HG03432 (cell line): ENCODE data around the gene HECA.
"Not testable (repeated sequence)": the region's sequence is repeated elsewhere in the genome, so short reads cannot be mapped to it uniquely, and the experiment has no call there.

ENCODE experiments used
- ATAC-seq: cut with Tn5 transposase; IDR thresholded peaks from one replicate; pipeline ENCODE4 v1.9.1; 2021; ENCODE audit warnings: mild to moderate bottlenecking, moderate library complexity; ENCODE audit not compliant: unreplicated experiment

Gene HECA

DNA sequence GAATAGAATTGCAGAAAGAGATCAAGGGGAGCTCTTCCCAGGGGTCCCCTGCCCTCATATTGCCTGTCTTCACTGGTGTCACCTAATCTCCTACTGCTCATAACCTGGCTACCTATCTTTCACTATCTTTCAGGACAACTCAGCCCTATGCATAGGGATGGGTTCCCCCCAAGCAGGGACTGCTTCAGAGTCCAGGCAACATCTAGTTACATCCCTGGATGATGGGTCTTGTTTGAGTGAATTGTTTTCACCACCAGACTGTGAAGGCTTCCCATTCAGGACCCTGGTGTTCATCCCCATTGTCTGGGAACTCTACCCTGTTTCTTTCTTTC lies 850 bp upstream of the HECA start:
- ATAC-seq = no peak

DNA sequence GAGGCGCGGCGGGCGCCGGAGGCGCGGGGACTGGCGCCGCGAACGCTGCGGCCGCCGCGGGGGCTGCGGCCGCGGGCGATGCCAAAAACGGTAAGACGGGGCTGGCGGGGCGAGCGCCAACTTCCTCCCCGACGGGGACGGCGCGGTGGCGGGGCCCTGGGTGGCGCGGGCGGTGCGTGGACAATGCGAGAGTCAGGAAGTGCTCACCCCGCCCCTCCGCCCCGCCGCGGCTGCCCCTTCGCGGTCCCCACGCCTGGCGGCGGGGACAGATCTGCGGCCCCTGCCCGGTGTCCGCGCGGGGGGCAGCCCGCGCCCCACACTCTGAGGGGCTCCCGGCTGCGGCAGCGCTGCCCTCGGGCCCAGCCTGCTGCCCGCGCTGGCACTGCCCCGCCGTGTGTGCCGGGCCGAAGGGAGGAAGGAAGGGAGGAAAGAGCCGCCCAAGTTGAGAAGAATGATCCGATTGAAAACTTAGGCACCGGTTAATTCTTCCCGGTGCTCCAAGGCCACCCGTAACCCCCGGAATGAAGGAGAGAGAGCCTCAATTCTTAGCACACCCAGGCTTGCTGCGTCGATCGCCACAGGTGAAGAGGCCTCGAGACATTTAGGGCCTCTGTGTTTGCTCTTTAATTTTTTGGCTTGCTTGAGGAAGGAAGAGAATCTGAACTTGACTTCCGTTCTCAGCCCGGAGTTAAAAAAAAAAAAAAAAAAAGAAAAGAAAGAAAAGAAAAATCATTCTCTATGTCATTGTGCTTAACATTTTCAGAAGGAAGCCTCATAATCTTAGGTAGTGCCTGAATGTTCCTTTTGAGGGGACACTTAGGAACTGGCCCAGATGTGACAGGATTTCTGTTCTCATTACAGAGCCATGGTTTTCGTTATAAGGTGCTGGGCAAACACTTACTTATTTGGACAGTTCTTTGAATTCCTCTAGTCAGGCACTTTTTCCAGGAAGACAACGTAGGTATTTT lies 982 bp downstream of the HECA start:
- ATAC-seq = peak; percentile 48

DNA sequence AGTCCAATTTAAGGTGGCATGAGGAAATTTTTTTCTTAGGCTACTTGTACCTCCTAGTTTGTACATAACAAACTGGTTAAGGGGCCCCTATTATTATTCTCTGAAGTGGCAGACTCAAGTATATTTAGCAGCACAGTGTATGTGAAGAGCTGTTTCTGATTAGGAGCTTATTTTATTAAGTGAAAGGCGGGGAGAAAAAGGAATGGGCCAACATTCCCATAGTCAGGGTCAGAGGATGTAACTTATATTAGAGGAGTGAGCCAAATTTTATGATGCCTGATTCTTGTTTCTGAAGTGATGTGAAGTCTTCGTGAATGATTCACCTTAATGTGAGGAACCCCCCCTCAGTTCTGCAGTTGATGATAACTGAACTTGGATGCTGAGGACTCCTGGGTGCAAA lies 2.8 kb downstream of the HECA start:
- no peak for ATAC-seq

DNA sequence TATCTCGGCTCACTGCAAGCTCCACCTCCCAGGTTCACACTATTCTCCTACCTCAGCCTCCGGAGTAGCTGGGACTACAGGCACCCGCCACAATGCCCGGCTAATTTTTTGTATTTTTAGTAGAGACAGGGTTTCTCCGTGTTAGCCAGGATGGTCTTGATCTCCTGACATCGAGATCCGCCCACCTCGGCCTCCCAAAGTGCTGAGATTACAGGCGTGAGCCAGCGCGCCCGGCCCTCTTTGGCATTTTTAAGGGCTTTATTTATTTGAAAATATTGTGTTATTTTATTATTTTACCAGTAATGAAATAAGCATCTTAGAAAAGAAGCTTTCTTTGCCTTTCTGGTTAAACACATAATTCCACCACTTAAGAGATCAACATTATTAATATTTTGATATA lies 6.0 kb downstream of the HECA start:
- ATAC-seq = not testable (repeated sequence)

DNA sequence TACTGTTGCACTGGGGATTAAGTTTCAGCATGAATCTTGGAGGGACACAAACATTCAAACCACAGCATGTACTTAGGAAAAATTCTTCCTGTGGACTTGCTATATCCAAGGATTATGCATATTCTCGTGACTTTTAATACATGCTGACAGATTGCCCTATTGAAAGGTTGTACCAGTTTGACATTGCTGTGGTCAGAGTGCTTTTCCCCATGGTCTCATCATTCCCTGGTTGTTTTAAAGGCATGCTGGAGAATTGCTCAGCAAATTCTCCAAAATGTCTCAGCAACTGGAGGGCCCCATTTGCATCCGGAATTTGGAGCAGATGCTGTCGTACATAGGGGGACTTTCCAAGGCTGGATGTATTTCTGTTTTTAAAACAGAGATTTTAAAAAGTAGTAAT lies 7.4 kb downstream of the HECA start:
- ATAC-seq = no peak

DNA sequence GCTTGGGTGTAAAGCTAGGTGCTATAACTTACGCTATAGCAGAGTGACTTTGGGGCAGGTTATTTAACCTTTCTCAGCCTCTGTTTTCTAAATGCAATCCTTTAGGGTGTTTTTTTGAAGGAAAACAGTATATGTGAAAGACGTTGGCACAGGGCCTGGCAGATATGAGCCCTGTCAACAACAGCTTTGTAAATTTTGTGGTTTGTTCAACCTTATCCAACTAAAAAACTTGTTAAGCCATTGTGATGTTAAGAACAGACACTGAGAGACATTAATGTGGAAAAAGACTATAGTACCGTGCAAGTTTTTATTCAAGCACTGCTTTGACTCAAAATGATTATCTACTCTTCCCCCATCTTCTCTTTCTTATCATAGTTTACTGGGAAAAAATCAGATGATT lies 8.2 kb downstream of the HECA start:
- no peak for ATAC-seq

- no peak for ATAC-seq
Measured at GRCh38 chr6:139144490-139145085, 9.7 kb downstream of the HECA start.

- ATAC-seq = no peak
Measured at GRCh38 chr6:139145661-139146060, 10.8 kb downstream of the HECA start.

DNA sequence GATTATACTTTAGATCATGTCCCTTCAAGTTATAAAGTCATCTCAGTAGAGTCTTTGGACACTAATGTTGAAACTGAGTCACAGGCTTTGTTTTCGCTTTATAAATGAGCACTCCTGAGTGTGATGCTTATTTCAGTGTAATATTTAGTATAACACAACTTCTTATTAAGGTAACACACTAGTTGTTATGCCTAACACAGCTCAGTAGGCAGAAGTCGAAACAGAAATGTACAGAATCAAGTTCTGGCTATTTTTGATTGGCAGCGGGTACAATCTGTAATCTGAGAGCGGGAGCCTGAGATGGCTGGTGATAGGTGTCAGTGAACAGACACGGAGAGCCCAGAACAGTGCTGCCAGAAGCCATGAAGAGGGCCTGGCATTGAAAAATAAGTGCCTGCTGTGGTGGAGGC lies 11.4 kb downstream of the HECA start:
- no peak for ATAC-seq

DNA sequence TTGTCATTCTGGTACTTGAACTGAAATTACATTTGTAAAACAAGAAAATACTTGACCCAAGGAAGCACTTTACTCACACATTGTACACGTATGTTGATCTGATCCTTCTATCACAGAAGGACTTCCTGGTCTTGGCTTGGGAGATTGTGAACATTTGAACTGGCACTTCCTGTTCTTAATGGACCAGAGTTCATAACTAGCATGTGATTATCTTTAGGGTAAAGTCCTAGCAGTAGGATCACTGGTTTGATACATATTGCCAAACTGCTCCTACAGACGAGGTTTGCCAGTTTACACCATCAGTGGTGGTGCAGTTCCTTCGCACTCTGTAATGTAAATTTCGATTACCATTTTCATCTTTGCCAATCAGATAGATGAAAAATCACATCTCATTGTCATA lies 12.7 kb downstream of the HECA start:
- no peak for ATAC-seq

DNA sequence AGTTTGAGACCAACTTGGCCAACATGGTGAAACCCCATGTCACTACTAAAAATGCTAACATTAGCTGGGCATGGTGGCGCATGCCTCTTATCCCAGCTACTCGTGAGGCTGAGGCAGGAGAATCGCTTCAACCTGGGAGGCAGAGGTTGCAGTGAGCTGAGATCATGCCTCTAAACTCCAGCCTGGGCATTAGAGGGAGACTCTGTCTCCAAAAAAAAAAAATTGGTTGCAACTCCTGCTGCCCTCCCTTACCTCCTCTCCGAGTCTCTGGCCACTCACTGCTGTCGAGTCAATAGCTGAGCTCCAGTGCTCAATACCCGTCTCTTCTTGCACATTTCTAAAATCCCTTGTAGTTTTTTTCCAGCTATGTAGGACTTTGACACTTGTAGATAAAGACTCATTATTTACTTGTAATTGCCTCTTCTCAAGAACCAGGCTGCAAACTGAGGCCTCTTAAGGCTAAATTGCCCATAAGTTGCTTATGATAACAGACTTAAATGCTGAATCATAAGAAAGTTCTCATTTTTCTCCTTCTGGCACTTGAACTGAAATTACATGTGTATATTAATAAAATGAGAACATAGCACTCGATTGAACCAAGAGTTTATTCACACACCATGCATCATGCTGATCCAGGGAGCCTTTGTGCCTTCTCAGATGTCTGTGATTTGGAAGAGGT lies 13.8 kb downstream of the HECA start:
- no peak for ATAC-seq

GRCh38 chr6:139149383-139149782 lies 14.5 kb downstream of the HECA start:
- ATAC-seq = no peak

DNA sequence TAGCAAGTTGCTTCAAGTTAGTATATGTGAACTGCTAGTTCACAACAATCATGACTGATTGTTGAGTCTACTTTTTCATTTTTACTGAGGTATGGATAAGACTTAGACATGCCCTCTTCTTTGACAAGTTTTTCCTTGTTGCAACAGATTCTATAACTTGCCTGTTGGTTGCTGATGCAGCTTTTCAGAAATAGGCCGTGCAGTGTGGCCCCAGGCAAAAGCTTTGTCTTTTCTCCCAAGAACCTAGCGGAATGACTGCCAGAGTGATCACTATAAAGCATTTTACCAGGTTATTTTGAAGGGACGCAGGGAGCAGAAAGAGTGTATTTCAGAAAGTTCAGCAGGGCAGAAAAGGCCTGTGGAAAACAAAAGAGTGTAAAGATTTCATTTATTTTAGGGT lies 16.0 kb downstream of the HECA start:
- no peak for ATAC-seq

DNA sequence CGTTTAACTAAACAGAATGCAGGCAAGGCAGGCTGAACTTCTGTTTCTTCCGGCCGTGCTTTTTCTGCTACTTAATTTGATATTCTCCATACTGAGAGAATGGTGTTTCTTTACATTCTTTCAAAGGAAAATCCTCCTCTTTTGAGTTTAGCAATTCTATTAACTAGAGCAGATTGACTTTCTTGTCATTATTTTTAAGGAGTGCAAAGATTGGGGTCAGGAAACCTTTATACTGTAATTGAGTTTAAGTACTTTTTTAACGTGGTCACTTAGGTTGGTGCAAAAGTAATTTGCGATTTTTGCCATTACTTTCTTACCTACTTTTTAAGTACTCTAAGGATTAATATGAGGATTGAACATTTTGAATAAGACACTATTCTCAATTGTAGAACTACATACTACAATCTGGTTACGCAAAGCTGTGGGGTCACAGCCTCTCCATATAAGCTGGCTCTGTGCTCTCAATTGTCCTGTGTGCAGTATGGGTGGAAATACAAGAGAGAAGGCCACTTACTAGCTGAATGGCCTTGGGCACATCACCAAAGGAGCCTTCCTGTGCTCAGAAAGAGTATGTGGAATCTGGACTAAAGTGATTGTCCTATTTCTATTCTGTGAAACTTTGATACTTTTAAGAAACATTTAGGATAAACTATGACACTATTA lies 16.7 kb downstream of the HECA start:
- no peak for ATAC-seq

- no peak for ATAC-seq
Measured at GRCh38 chr6:139152088-139152891, 17.4 kb downstream of the HECA start.

- no peak for ATAC-seq
Measured at GRCh38 chr6:139152892-139153271, 18.0 kb downstream of the HECA start.

DNA sequence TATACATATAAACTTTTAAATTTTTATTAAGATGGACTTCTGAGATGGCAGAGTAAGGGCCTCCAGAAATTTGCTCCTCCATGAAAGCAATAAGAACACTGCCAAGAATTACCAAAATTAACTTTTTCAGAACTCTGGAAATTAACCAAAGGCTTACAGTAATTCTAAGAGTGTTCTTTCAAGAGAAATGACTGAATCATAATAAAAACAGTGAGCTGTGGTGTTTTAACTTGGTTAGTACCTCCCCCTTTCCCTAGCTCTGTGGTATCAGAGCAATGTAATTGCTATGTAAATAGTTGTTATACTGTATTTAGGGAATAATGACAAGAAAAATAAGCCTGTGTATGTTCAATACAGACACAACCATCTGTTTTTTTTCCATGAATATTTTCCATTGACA lies 19.0 kb downstream of the HECA start:
- no peak for ATAC-seq

- no peak for ATAC-seq
Measured at GRCh38 chr6:139154881-139155547, 20.1 kb downstream of the HECA start.

- no peak for ATAC-seq
Measured at GRCh38 chr6:139156102-139156501, 21.2 kb downstream of the HECA start.

DNA sequence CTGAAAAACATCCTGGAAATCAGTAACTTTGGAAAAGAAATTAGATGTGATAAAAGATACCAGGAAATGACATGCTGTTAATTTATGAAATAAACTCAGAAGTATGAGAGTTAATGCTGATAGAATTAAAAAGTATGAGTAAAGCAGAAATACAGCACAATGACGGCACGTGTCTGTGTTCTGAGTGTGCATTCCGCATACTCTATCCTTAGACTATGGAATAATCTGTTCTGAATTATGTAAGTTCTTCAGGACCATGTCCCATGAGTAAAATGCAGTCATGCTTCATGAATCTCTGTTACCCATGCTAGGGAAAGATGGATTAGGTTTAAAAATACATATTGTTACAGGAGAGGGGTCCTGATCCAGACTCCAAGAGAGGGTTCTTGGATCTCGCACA lies 21.7 kb downstream of the HECA start:
- no peak for ATAC-seq
